GM12878 (cell line): ENCODE data around the gene CLDN6. TPM values are rescaled to one million over a fixed set of nuclear protein-coding genes. Genes with fewer than 3 reads are reported as not detected.

Experiments used
- ATAC-seq: fragments of 200-7000 bp; cut with Tn5 transposase; 3 replicates; pipeline ENCODE4 v1.9.1; 2020; ENCODE audit warnings: mild to moderate bottlenecking, moderate library complexity
- BruUV-seq: library from RNA; stranded (reverse); fragments of 400-500 nt; replicated peaks from 2 replicates; lab custom pipeline; 2021; lab: Mats Ljungman, UMichigan
- CTCF ChIA-PET: fragments of 300-600 bp; sonication (Branson Sonifier 250); formaldehyde crosslinking; extraction: SDS; loops from one replicate; lab custom pipeline; 2021; ENCODE audit warnings: inconsistent platforms; lab: Yijun Ruan, JAX
- POLR2A ChIA-PET: fragments of 350-600 bp; formaldehyde crosslinking; extraction: SDS; loops from one replicate; lab custom pipeline; 2021; ENCODE audit warnings: inconsistent platforms; lab: Charles Lee
- RAD21 ChIA-PET: fragments of 300-600 bp; sonication (Branson Sonifier 250); formaldehyde crosslinking; loops from one replicate; lab custom pipeline; 2023; ENCODE audit warnings: antibody characterized with exemption; ENCODE audit not compliant: unreplicated experiment; lab: Charles Lee
- SMC1A ChIA-PET: fragments of 300-600 bp; sonication (Branson Sonifier 250); formaldehyde crosslinking; loops from one replicate; lab custom pipeline; 2023; ENCODE audit not compliant: unreplicated experiment, uncharacterized antibody; lab: Charles Lee
- DNase-seq: peaks from one replicate; pipeline ENCODE4 v3.0.0-alpha.2; 2011; ENCODE audit warnings: low read depth, low spot score
- FAIRE-seq: peaks from 3 replicates; lab custom pipeline; 2011; peaks lifted over from hg19 to GRCh38; lab: Jason Lieb, UNC
- H2AFZ ChIP-seq: 2 replicates; pipeline ENCODE4 v1.6.0; 2011; ENCODE audit warnings: low read depth, low read length, control low read depth; ENCODE audit not compliant: control insufficient read depth
- H3K27ac ChIP-seq: 2 replicates; pipeline ENCODE4 v1.5.1; 2011; ENCODE audit warnings: control low read depth; ENCODE audit not compliant: control insufficient read depth, insufficient read depth
- H3K27me3 ChIP-seq, 2 experiments: replicated peaks in 1 of 2; 2 replicates each; pipeline versions ENCODE4 v1.6.0 to v1.6.1; 2011; ENCODE audit warnings: low read length in 1 of 2; ENCODE audit not compliant: control insufficient read depth in 2 of 2, insufficient read depth in 2 of 2
- H3K36me3 ChIP-seq, 2 experiments: 2 replicates each; pipeline ENCODE4 v1.5.1; 2011; ENCODE audit warnings: low read length in 1 of 2; ENCODE audit not compliant: control insufficient read depth in 2 of 2, insufficient read depth in 2 of 2
- H3K4me1 ChIP-seq: 2 replicates; pipeline ENCODE4 v1.6.1; 2011; ENCODE audit warnings: mild to moderate bottlenecking, low read length, moderate library complexity, mixed read lengths; ENCODE audit not compliant: control insufficient read depth, insufficient read depth
- H3K4me2 ChIP-seq: 2 replicates; pipeline ENCODE4 v1.6.0; 2011; ENCODE audit warnings: control low read depth; ENCODE audit not compliant: control insufficient read depth, insufficient read depth
- H3K4me3 ChIP-seq: fragments of 200-600 bp; sonication (generic); 2 replicates; pipeline ENCODE4 v1.5.1; 2016
- H3K79me2 ChIP-seq: 2 replicates; pipeline ENCODE4 v1.6.0; 2011; ENCODE audit warnings: low read length; ENCODE audit not compliant: control insufficient read depth, insufficient read depth
- H3K9ac ChIP-seq: 2 replicates; pipeline ENCODE4 v1.8.0; 2011; ENCODE audit warnings: low read length, control low read depth, mixed read lengths; ENCODE audit not compliant: control insufficient read depth, insufficient read depth
- H3K9me3 ChIP-seq: replicated peaks from 3 replicates; pipeline ENCODE4 v1.5.1; 2011; ENCODE audit warnings: mild to moderate bottlenecking, low read length; ENCODE audit not compliant: control insufficient read depth, insufficient read depth
- H4K20me1 ChIP-seq: 2 replicates; pipeline ENCODE4 v1.6.0; 2011; ENCODE audit not compliant: control insufficient read depth, insufficient read depth
- BACH1 ChIP-seq: fragments of 450-650 bp; IDR thresholded peaks from 2 replicates; pipeline ENCODE4 v1.6.1; 2017; ENCODE audit warnings: mild to moderate bottlenecking, borderline replicate concordance
- CEBPB ChIP-seq, 2 experiments: fragments of 150-350 bp in 1 of 2; IDR thresholded peaks; 2 replicates each; pipeline ENCODE4 v1.6.1; 2012 to 2014; ENCODE audit warnings: low read depth in 2 of 2, low read length in 2 of 2, borderline replicate concordance in 1 of 2, inconsistent platforms in 1 of 2
- MYB ChIP-seq: fragments of 150-350 bp; IDR thresholded peaks from 2 replicates; pipeline ENCODE4 v1.6.1; 2014; ENCODE audit warnings: mild to moderate bottlenecking, low read depth, low read length, borderline replicate concordance
- NFYB ChIP-seq: IDR thresholded peaks from 2 replicates; pipeline ENCODE4 v1.6.1; 2011; ENCODE audit warnings: low read depth, mild to moderate bottlenecking, low read length, improper control_type of control experiment, moderate library complexity; ENCODE audit not compliant: insufficient read depth
- NR2F1 ChIP-seq: fragments of 450-650 bp; conservative IDR thresholded peaks from 2 replicates; pipeline ENCODE4 v1.6.1; 2017; ENCODE audit warnings: mild to moderate bottlenecking
- NRF1 ChIP-seq: conservative IDR thresholded peaks from 2 replicates; pipeline ENCODE4 v1.6.1; 2011; ENCODE audit warnings: mild to moderate bottlenecking, low read depth, low read length, improper control_type of control experiment
- SUZ12 ChIP-seq: fragments of 200-600 bp; sonication (generic); IDR thresholded peaks from one replicate; pipeline ENCODE4 v1.6.1; 2018; ENCODE audit warnings: antibody characterized with exemption, mild to moderate bottlenecking; ENCODE audit not compliant: unreplicated experiment
- ZNF217 ChIP-seq: fragments of 450-650 bp; IDR thresholded peaks from 2 replicates; pipeline ENCODE4 v1.6.1; 2017; ENCODE audit warnings: antibody characterized with exemption, mild to moderate bottlenecking
- WGBS: methylation state at CpG from one replicate; pipeline ENCODE4 v1.1.6; 2016; ENCODE audit warnings: low lambda C conversion rate; ENCODE audit not compliant: insufficient replicate concordance, insufficient coverage; ENCODE audit errors: missing lambda C conversion rate; 5-methylcytosine and 5-hydroxymethylcytosine counted together
- in situ Hi-C: fragments of 300-500 bp; cut with MboI; formaldehyde crosslinking; loops from 9 replicates; pipeline ENCODE4 v1.14.3; 2018; ENCODE audit warnings: mixed read lengths
- intact Hi-C: fragments of 100-400 bp; cut with micrococcal nuclease; formaldehyde crosslinking; loops from one replicate; pipeline ENCODE4 v1.14.2; 2022; ENCODE audit not compliant: unreplicated experiment
- polyA plus RNA-seq, 11 experiments: library from polyadenylated mRNA; depleted of rRNA in 4 of 11; unstranded in 6 of 11; stranded (reverse) in 5 of 11; fragments of >200 nt; fragmentation: Nextera tagmentation in 4 of 11; fragmentation: Illumina TruSeq in 1 of 11; extraction: Ambion mirVana in 4 of 11; extraction: Trizol in 1 of 11; gene quantifications; 1 replicate in 1 of 11; 2 replicates in 10 of 11; pipeline versions ENCODE4 v1.2.1 to v1.2.3, GENCODE V29; 2011 to 2016; ENCODE audit warnings: inconsistent platforms in 2 of 11, missing spikeins in 2 of 11, low read depth in 1 of 11
- total RNA-seq, 4 experiments: library from RNA; depleted of rRNA in 3 of 4; stranded (reverse); fragments of >200 nt in 3 of 4; fragmentation: Illumina TruSeq in 1 of 4; extraction: Trizol in 1 of 4; gene quantifications; 2 replicates each; pipeline versions ENCODE4 v1.2.1 to v1.2.3, GENCODE V29; 2013 to 2021
- TF ChIP-seq, protein P1 (sequence below): IDR thresholded peaks from 2 replicates; pipeline ENCODE4 v1.6.1; 2011; ENCODE audit warnings: mild to moderate bottlenecking, low read depth, low read length, moderate library complexity; ENCODE audit not compliant: insufficient replicate concordance
- TF ChIP-seq, protein P2 (sequence below): fragments of 450-650 bp; IDR thresholded peaks from 2 replicates; pipeline ENCODE4 v1.6.1; 2017; ENCODE audit warnings: mild to moderate bottlenecking, low read depth, inconsistent platforms; ENCODE audit not compliant: poor library complexity, severe bottlenecking
- TF ChIP-seq, protein P3 (sequence below), 3 experiments: IDR thresholded peaks in 2 of 3; conservative IDR thresholded peaks in 1 of 3; 2 replicates each; pipeline ENCODE4 v1.5.1; 2011; ENCODE audit warnings: low read depth in 3 of 3, low read length in 3 of 3, mild to moderate bottlenecking in 3 of 3, control low read depth in 2 of 3, moderate library complexity in 2 of 3, inconsistent platforms in 1 of 3, mixed read lengths in 1 of 3; ENCODE audit not compliant: control insufficient read depth in 2 of 3, insufficient read depth in 1 of 3; ENCODE audit errors: extremely low read depth in 1 of 3

Gene CLDN6
- total and polyA plus RNA-seq, 10 of the 15 experiments (the other 5 are each of a cell fraction or from before 2014, with no cell fraction given) = 0.15 to 0.26 (median 0.23) TPM; not detected in 7

DNA sequence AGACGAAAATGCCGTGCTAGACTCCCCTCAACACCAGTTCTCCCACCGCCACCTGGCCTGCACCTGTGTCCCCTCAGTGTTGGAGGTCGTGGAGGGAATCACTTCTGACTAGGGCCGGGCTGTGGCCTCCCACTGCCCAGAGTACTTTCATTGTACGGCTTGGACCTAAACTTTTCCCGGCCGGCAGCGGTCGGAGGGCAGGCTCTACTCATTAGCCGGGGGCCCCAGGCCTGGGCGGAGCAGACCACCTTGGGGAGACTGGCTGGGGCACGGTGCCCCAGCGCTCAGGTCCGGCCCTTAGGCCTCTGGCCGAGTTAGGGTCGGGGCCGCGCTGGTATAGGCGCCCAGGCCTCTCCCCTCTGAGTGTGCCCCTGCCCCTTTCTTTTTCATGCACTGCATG lies 639 bp downstream of the CLDN6 start:
- SMC1A ChIA-PET = no interaction called here

More for the DNA sequence above, 639 bp downstream of the CLDN6 start:
- no peaks in the 10 kb centered on the region; a peak in 1 of 4 replicates for H3K36me3 ChIP-seq
- in situ Hi-C loops = no loop called here
- BruUV-seq = no TSS peak
- no peak overlapping the region for H3K4me3 ChIP-seq
- intact Hi-C loops = no loop called here
- no peak for TF ChIP-seq ZNF217
- TF ChIP-seq, protein P1, sequence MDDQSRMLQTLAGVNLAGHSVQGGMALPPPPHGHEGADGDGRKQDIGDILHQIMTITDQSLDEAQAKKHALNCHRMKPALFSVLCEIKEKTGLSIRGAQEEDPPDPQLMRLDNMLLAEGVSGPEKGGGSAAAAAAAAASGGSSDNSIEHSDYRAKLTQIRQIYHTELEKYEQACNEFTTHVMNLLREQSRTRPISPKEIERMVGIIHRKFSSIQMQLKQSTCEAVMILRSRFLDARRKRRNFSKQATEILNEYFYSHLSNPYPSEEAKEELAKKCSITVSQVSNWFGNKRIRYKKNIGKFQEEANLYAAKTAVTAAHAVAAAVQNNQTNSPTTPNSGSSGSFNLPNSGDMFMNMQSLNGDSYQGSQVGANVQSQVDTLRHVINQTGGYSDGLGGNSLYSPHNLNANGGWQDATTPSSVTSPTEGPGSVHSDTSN = no peak
- TF ChIP-seq, protein P2, sequence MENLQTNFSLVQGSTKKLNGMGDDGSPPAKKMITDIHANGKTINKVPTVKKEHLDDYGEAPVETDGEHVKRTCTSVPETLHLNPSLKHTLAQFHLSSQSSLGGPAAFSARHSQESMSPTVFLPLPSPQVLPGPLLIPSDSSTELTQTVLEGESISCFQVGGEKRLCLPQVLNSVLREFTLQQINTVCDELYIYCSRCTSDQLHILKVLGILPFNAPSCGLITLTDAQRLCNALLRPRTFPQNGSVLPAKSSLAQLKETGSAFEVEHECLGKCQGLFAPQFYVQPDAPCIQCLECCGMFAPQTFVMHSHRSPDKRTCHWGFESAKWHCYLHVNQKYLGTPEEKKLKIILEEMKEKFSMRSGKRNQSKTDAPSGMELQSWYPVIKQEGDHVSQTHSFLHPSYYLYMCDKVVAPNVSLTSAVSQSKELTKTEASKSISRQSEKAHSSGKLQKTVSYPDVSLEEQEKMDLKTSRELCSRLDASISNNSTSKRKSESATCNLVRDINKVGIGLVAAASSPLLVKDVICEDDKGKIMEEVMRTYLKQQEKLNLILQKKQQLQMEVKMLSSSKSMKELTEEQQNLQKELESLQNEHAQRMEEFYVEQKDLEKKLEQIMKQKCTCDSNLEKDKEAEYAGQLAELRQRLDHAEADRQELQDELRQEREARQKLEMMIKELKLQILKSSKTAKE = no peak
- TF ChIP-seq NR2F1 = no peak
- no peak for TF ChIP-seq CEBPB (IDR thresholded peaks at IDR 0.05; ENCODE audit: borderline replicate concordance in 1 of 2, low read depth in 2 of 2, low read length in 2 of 2)
- no peak for TF ChIP-seq MYB
- no peak for TF ChIP-seq NFYB
- TF ChIP-seq BACH1 = no peak
- TF ChIP-seq NRF1 = no peak
- no peak for TF ChIP-seq SUZ12
- TF ChIP-seq, protein P3, sequence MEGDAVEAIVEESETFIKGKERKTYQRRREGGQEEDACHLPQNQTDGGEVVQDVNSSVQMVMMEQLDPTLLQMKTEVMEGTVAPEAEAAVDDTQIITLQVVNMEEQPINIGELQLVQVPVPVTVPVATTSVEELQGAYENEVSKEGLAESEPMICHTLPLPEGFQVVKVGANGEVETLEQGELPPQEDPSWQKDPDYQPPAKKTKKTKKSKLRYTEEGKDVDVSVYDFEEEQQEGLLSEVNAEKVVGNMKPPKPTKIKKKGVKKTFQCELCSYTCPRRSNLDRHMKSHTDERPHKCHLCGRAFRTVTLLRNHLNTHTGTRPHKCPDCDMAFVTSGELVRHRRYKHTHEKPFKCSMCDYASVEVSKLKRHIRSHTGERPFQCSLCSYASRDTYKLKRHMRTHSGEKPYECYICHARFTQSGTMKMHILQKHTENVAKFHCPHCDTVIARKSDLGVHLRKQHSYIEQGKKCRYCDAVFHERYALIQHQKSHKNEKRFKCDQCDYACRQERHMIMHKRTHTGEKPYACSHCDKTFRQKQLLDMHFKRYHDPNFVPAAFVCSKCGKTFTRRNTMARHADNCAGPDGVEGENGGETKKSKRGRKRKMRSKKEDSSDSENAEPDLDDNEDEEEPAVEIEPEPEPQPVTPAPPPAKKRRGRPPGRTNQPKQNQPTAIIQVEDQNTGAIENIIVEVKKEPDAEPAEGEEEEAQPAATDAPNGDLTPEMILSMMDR (IDR thresholded peaks at IDR 0.05 in 2 of 3, conservative IDR thresholded peaks at IDR 0.05 in 1 of 3; ENCODE audit: control insufficient read depth in 2 of 3, extremely low read depth in 1 of 3, insufficient read depth in 1 of 3, low read depth in 3 of 3, low read length in 3 of 3) = no peak
- H3K9me3 ChIP-seq = no peaks in the 10 kb centered on the region
- H3K27me3 ChIP-seq = peaks cover 0 to under 1% of the 10 kb centered on the region in 2 experiments; a peak in 3 of 4 replicates
- no peaks in the 10 kb centered on the region for H4K20me1 ChIP-seq
- no peak overlapping the region for H3K27ac ChIP-seq
- ChIA-PET POLR2A (no interaction called here), CTCF (no interaction called here), RAD21 (no interaction called here)
- H3K4me2 ChIP-seq = no peak overlapping the region
- FAIRE-seq (no peak), DNase-seq (no peak), ATAC-seq (no peak)
- 83% methylated on average over 20 of the region's 20 CpGs for WGBS
- H3K4me1 ChIP-seq = peaks cover 17% of the 10 kb centered on the region
- no peak overlapping the region for H3K9ac ChIP-seq
- H2AFZ ChIP-seq = no peak overlapping the region
- H3K79me2 ChIP-seq = no peaks in the 10 kb centered on the region
